Natural killer cell treated with Interleukin-12 subunit alpha and Interleukin-12 subunit beta and Interleukin-15 and Interleukin-18, amount 100 ng/mL, for 72 hours (primary cell): ENCODE data around the gene METTL4. TPM values are rescaled to one million over a fixed set of nuclear protein-coding genes. Genes with fewer than 3 reads are reported as not detected.
"Not testable (repeated sequence)": the region's sequence is repeated elsewhere in the genome, so short reads cannot be mapped to it uniquely, and the experiment has no call there.

Source experiments
- ATAC-seq, 2 donors: fragments of 150-1000 bp; cut with Tn5 transposase in 1 of 2; sonication (Bioruptor Pico), chemical (Tn5 transposase) in 1 of 2; 2 replicates each; pipeline ENCODE4 v1.10.0; 2021
- DNase-seq: peaks from one replicate; pipeline ENCODE4 v3.0.0; 2022; ENCODE audit warnings: low spot score
- H3K27ac Mint-ChIP-seq, 2 donors: 1 replicate in 1 of 2; 2 replicates in 1 of 2; pipeline ENCODE4 v1.8.0; 2022; ENCODE audit warnings: mixed read lengths in 2 of 2, mild to moderate bottlenecking in 1 of 2, moderate library complexity in 1 of 2
- H3K27me3 Mint-ChIP-seq, 2 donors: 1 replicate in 1 of 2; 2 replicates in 1 of 2; pipeline ENCODE4 v1.8.0; 2022; ENCODE audit warnings: mixed read lengths in 2 of 2
- H3K36me3 Mint-ChIP-seq: one replicate; pipeline ENCODE4 v1.8.0; 2022; ENCODE audit warnings: mixed read lengths
- H3K4me1 Mint-ChIP-seq, 2 donors: 1 replicate in 1 of 2; 2 replicates in 1 of 2; pipeline ENCODE4 v1.8.0; 2022; ENCODE audit warnings: low read depth in 2 of 2, mixed read lengths in 2 of 2, mild to moderate bottlenecking in 1 of 2
- H3K4me3 Mint-ChIP-seq: one replicate; pipeline ENCODE4 v1.8.0; 2022; ENCODE audit warnings: mixed read lengths
- H3K9me3 Mint-ChIP-seq: 2 replicates; pipeline ENCODE4 v1.8.0; 2022; ENCODE audit warnings: mixed read lengths
- total RNA-seq, 2 donors: library from RNA; stranded (reverse); gene quantifications; one replicate each; pipeline ENCODE4 v1.2.3, GENCODE V29; 2022

METTL4 gene
- total RNA-seq, 2 donors from 2014 or later = 17.5 to 22.3 TPM

- H3K36me3 Mint-ChIP-seq = peaks cover 5% of the 10 kb centered on the region
- H3K4me3 Mint-ChIP-seq = no peak overlapping the region
- no peak for DNase-seq
- H3K27me3 Mint-ChIP-seq = no peaks in the 10 kb centered on the region
- H3K9me3 Mint-ChIP-seq = no peaks in the 10 kb centered on the region
- H3K27ac Mint-ChIP-seq = no peak overlapping the region
- H3K4me1 Mint-ChIP-seq = no peaks in the 10 kb centered on the region
- no peak for ATAC-seq
These were observed 23.7 kb downstream of the METTL4 start for GRCh38 chr18:2547477-2548087.

GRCh38 chr18:2545155-2545554 lies 26.1 kb downstream of the METTL4 start:
- ATAC-seq = no peak
- H3K27ac Mint-ChIP-seq = no peak overlapping the region
- H3K4me3 Mint-ChIP-seq = no peak overlapping the region
- no peaks in the 10 kb centered on the region for H3K9me3 Mint-ChIP-seq
- H3K36me3 Mint-ChIP-seq = no peaks in the 10 kb centered on the region
- no peaks in the 10 kb centered on the region for H3K27me3 Mint-ChIP-seq
- no peaks in the 10 kb centered on the region for H3K4me1 Mint-ChIP-seq
- no peak for DNase-seq

- H3K27ac Mint-ChIP-seq, H3K36me3 Mint-ChIP-seq, H3K4me3 Mint-ChIP-seq, H3K9me3 Mint-ChIP-seq, ATAC-seq, H3K4me1 Mint-ChIP-seq, H3K27me3 Mint-ChIP-seq, DNase-seq: not testable (repeated sequence)
These were observed 29.3 kb downstream of the METTL4 start for GRCh38 chr18:2541925-2542563.

GRCh38 chr18:2540575-2540974 lies 30.7 kb downstream of the METTL4 start:
- Mint-ChIP-seq H3K36me3 (no peaks in the 10 kb centered on the region), H3K27me3 (no peaks in the 10 kb centered on the region), H3K4me3 (no peak overlapping the region), H3K4me1 (no peaks in the 10 kb centered on the region), H3K27ac (no peak overlapping the region), H3K9me3 (no peaks in the 10 kb centered on the region)
- DNase-seq (no peak), ATAC-seq (no peak)

GRCh38 chr18:2538844-2539243 lies 32.5 kb downstream of the METTL4 start:
- H3K36me3 Mint-ChIP-seq = no peaks in the 10 kb centered on the region

GRCh38 chr18:2538236-2538635 lies 33.1 kb downstream of the METTL4 start:
- Mint-ChIP-seq H3K4me3 (no peak overlapping the region), H3K27me3 (no peaks in the 10 kb centered on the region), H3K36me3 (no peaks in the 10 kb centered on the region), H3K9me3 (no peaks in the 10 kb centered on the region), H3K4me1 (no peaks in the 10 kb centered on the region), H3K27ac (no peak overlapping the region)
- no peak for DNase-seq
- no peak for ATAC-seq

More at GRCh38 chr18:2538844-2539243, 32.5 kb downstream of the METTL4 start:
- ATAC-seq (no peak), DNase-seq (no peak)
- Mint-ChIP-seq H3K9me3 (no peaks in the 10 kb centered on the region), H3K27me3 (no peaks in the 10 kb centered on the region), H3K4me1 (no peaks in the 10 kb centered on the region), H3K4me3 (no peak overlapping the region), H3K27ac (no peak overlapping the region)

GRCh38 chr18:2537296-2537695 lies 34.0 kb downstream of the METTL4 start:
- H3K9me3 Mint-ChIP-seq = no peaks in the 10 kb centered on the region

GRCh38 chr18:2536493-2536892 lies 34.8 kb downstream of the METTL4 start:
- no peaks in the 10 kb centered on the region for H3K9me3 Mint-ChIP-seq
- H3K4me1 Mint-ChIP-seq = no peaks in the 10 kb centered on the region
- H3K27ac Mint-ChIP-seq = no peak overlapping the region

More at GRCh38 chr18:2537296-2537695, 34.0 kb downstream of the METTL4 start:
- Mint-ChIP-seq H3K4me1 (no peaks in the 10 kb centered on the region), H3K27ac (no peak overlapping the region), H3K27me3 (no peaks in the 10 kb centered on the region), H3K36me3 (peaks cover 7% of the 10 kb centered on the region), H3K4me3 (no peak overlapping the region)
- DNase-seq (no peak), ATAC-seq (no peak)

GRCh38 chr18:2536063-2536462 lies 35.2 kb downstream of the METTL4 start:
- peaks cover 7% of the 10 kb centered on the region for H3K36me3 Mint-ChIP-seq
- no peaks in the 10 kb centered on the region for H3K27me3 Mint-ChIP-seq
- ATAC-seq = no peak
- H3K27ac Mint-ChIP-seq = no peak overlapping the region
- H3K4me1 Mint-ChIP-seq = no peaks in the 10 kb centered on the region
- H3K9me3 Mint-ChIP-seq = no peaks in the 10 kb centered on the region
- no peak overlapping the region for H3K4me3 Mint-ChIP-seq
- DNase-seq = no peak

More at GRCh38 chr18:2536493-2536892, 34.8 kb downstream of the METTL4 start:
- ATAC-seq (no peak), DNase-seq (no peak)
- H3K36me3 Mint-ChIP-seq = peaks cover 7% of the 10 kb centered on the region
- no peak overlapping the region for H3K4me3 Mint-ChIP-seq
- no peaks in the 10 kb centered on the region for H3K27me3 Mint-ChIP-seq

GRCh38 chr18:2535419-2535910 lies 35.8 kb downstream of the METTL4 start:
- Mint-ChIP-seq H3K9me3 (no peaks in the 10 kb centered on the region), H3K4me3 (no peak overlapping the region), H3K36me3 (peaks cover 7% of the 10 kb centered on the region), H3K27ac (no peak overlapping the region), H3K27me3 (no peaks in the 10 kb centered on the region), H3K4me1 (no peaks in the 10 kb centered on the region)
- ATAC-seq (no peak), DNase-seq (no peak)

GRCh38 chr18:2534906-2535305 lies 36.4 kb downstream of the METTL4 start:
- no peak for ATAC-seq
- no peak for DNase-seq
- Mint-ChIP-seq H3K4me3 (no peak overlapping the region), H3K9me3 (no peaks in the 10 kb centered on the region), H3K27ac (no peak overlapping the region), H3K36me3 (peaks cover 7% of the 10 kb centered on the region), H3K27me3 (no peaks in the 10 kb centered on the region), H3K4me1 (no peaks in the 10 kb centered on the region)

- no peaks in the 10 kb centered on the region for H3K4me1 Mint-ChIP-seq
- peaks cover 7% of the 10 kb centered on the region for H3K36me3 Mint-ChIP-seq
- no peaks in the 10 kb centered on the region for H3K27me3 Mint-ChIP-seq
- H3K27ac Mint-ChIP-seq = no peak overlapping the region
- H3K9me3 Mint-ChIP-seq = no peaks in the 10 kb centered on the region
- DNase-seq (no peak), ATAC-seq (no peak)
- no peak overlapping the region for H3K4me3 Mint-ChIP-seq
These were observed 38.5 kb downstream of the METTL4 start for GRCh38 chr18:2532797-2533196.

- peaks cover 7% of the 10 kb centered on the region for H3K36me3 Mint-ChIP-seq
- DNase-seq (no peak), ATAC-seq (no peak)
- H3K4me1 Mint-ChIP-seq = no peaks in the 10 kb centered on the region
- H3K27me3 Mint-ChIP-seq = no peaks in the 10 kb centered on the region
- H3K27ac Mint-ChIP-seq = no peak overlapping the region
- no peak overlapping the region for H3K4me3 Mint-ChIP-seq
- H3K9me3 Mint-ChIP-seq = no peaks in the 10 kb centered on the region
These were observed 39.6 kb downstream of the METTL4 start for GRCh38 chr18:2531751-2532150.

- Mint-ChIP-seq H3K4me3 (no peak overlapping the region), H3K27ac (no peak overlapping the region), H3K9me3 (no peaks in the 10 kb centered on the region), H3K27me3 (no peaks in the 10 kb centered on the region), H3K36me3 (peaks cover 7% of the 10 kb centered on the region), H3K4me1 (no peaks in the 10 kb centered on the region)
- DNase-seq (no peak), ATAC-seq (no peak)
These were observed 42.2 kb downstream of the METTL4 start for GRCh38 chr18:2529154-2529553.
